ENCODE results near the gene PRODH. TPM values are rescaled to one million over a fixed set of nuclear protein-coding genes. Genes with fewer than 3 reads are reported as not detected.
"Not testable (repeated sequence)": the region's sequence is repeated elsewhere in the genome, so short reads cannot be mapped to it uniquely, and the experiment has no call there.

The PRODH gene
- total and polyA plus RNA-seq, 2 donors: 1.1 to 7.5 TPM

DNA sequence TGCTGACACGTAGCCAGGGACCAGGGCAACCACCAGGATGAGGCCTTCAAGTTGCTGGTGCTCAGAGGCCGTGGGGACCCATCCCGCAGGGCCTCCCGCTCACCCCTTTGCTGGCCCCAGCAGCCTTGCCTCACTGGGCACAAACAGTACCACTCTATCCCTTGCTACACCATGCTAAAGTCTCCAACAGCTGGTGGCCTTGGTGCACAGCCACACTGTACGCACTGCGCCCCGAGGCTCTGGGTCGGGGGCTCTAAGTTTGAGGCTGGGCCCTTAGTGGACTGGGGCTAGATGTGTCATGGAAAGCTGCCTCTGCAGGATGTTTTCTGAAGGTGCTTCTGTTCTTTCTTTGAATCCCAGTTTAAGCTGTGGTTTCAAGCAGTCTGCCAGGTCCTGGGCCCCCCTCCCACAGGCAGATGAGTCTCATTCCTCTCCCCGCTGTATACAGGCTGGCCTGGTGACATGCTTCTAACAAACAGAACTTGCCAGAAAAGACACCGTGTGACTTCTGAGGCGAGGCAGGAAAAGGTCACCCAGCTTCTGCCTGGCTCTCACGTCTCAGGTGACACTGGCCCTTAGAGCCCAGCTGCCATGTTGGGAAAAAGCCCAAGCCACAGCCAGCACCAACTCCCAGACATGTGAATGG, 15.7 kb downstream of the PRODH start:
- not testable (repeated sequence) for DNase-seq (ENCODE audit: extremely low spot score); H3K4me1 ChIP-seq (ENCODE audit: insufficient read depth); H3K4me3 ChIP-seq (ENCODE audit: low read depth, low read length); H3K27ac ChIP-seq (ENCODE audit: low read depth); H3K36me3 ChIP-seq (ENCODE audit: insufficient read depth)
- WGBS: no CpG with 5 or more reads among the region's 12 CpGs

DNA sequence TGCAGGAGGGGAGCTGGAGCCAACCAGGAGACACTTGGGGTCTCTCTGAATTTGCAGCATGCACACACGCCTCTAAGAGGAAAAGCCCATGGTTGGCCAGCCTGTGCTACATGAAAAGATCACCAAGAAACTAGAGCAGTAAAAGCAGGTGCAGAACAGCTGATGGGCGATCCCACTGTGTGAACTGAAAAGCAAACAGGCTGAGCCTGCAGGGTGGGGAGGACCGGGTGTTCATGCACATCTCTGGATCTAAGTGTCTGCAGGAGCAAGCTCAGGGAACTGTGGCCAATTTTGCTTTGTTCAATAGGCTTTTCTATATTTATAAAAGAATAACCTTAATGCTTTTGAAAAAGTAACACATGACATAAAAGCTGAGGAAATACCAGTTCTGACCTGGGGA, 18.3 kb downstream of the PRODH start:
- not testable (repeated sequence) for DNase-seq (ENCODE audit: extremely low spot score); H3K4me1 ChIP-seq (ENCODE audit: insufficient read depth); H3K36me3 ChIP-seq (ENCODE audit: insufficient read depth); H3K27ac ChIP-seq (ENCODE audit: low read depth); H3K4me3 ChIP-seq (ENCODE audit: low read depth, low read length)
- 19% methylated on average over 1 of the region's 3 CpGs for WGBS

DNA sequence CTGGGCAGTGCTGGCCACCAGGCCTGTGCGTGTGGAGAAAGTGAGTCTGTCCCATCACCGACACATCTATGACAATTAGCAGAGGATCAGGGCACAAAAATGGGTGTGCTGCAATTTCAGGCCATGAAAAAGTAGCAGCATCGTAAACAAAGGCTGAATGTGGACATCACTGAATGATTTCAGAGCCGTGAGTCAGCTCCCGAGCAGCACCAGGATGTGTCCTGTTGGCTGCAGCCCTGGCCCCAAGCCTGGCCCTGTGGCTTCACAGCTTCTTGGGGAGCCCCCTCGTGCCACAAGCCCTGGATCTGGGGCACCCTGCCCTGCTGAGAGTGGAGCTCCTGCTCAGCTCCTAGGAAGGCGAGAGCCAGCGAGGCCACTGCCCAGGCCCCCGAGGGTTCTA, 20.5 kb downstream of the PRODH start:
- DNase-seq (ENCODE audit: extremely low spot score); H3K4me3 ChIP-seq (ENCODE audit: low read depth, low read length); H3K36me3 ChIP-seq (ENCODE audit: insufficient read depth); H3K27ac ChIP-seq (ENCODE audit: low read depth); H3K4me1 ChIP-seq (ENCODE audit: insufficient read depth): not testable (repeated sequence)
- no CpG with 5 or more reads among the region's 9 CpGs for WGBS

DNA sequence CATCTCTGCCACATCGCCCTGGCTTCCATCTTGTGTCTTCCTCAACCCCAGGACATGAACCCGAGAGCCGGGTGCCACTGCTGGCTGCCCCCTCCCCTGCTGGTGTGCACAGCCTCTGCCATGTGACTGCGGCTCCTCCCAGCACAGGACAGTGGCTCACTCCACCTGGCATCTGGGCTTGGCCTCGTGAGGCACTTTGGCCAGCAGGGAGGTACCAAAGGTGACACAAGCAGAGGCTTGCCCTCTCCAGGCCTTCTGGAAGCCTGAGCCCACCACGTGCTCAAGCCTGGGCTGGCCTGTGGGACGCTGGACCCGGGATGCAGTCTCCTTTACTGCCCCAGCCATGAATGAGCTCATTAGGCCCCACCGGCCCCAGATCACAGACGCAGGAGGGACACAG, 21.5 kb downstream of the PRODH start:
- H3K27ac ChIP-seq (ENCODE audit: low read depth); DNase-seq (ENCODE audit: extremely low spot score); H3K4me3 ChIP-seq (ENCODE audit: low read depth, low read length); H3K4me1 ChIP-seq (ENCODE audit: insufficient read depth); H3K36me3 ChIP-seq (ENCODE audit: insufficient read depth): not testable (repeated sequence)
- WGBS: no CpG with 5 or more reads among the region's 10 CpGs

DNA sequence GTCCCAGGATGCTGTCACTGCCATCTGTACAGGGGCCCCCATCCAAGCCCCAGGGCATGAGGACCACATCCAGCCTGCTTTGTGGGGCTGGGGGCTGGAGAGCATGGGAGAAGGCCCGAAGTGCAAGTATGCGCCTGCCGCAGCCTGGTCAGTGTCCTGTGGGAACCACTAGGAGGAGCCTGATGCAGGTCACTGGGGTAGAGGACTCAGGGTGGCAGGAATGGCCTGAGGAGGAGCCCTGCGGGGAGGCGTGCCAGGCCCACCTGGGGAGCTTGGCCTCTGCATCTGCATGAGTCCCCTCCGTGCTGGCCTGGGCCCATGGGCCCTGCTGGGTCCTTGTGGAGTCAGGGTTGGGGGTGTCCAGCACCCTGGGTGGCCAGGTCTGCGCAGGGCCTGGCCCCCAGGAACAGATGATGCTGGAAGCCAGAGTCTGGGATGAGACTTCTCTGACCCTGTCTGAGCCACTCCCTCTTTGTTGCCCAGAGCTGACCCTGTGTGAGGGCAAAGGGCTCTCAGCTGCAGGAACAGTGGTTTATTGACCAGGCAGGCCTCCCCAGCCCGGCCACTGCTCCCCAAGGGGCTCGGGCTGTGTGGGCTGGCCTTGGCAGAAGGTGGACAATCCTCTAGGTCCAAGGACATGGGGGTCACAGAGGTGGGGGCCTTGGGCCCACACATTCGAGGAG, 23.7 kb downstream of the PRODH start:
- H3K4me3 ChIP-seq (ENCODE audit: low read depth, low read length); H3K27ac ChIP-seq (ENCODE audit: low read depth); H3K4me1 ChIP-seq (ENCODE audit: insufficient read depth); H3K36me3 ChIP-seq (ENCODE audit: insufficient read depth); DNase-seq (ENCODE audit: extremely low spot score): not testable (repeated sequence)
- WGBS: no CpG with 5 or more reads among the region's 10 CpGs

DNA sequence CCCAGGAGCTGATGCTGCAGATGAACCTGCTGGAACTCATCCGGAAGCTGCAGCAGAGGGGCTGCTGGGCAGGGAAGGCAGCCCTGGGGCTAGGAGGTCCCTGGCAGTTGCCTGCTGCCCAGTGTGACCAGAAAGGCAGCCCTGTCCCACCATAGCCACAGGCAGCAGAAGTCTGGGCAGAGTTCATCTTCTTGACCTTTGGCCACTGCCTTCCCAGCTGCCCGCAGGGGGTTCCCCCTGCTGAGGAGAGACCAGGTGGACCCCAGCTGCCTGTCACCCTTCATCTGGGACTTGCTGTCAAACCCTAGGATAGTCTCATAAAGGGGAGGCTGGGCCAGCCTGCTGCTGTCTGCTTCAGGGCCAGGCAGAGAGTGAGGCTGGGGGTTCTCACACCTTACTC, 24.6 kb downstream of the PRODH start:
- no CpG with 5 or more reads among the region's 2 CpGs for WGBS
- not testable (repeated sequence) for H3K4me3 ChIP-seq (ENCODE audit: low read depth, low read length); DNase-seq (ENCODE audit: extremely low spot score); H3K4me1 ChIP-seq (ENCODE audit: insufficient read depth); H3K27ac ChIP-seq (ENCODE audit: low read depth); H3K36me3 ChIP-seq (ENCODE audit: insufficient read depth)

DNA sequence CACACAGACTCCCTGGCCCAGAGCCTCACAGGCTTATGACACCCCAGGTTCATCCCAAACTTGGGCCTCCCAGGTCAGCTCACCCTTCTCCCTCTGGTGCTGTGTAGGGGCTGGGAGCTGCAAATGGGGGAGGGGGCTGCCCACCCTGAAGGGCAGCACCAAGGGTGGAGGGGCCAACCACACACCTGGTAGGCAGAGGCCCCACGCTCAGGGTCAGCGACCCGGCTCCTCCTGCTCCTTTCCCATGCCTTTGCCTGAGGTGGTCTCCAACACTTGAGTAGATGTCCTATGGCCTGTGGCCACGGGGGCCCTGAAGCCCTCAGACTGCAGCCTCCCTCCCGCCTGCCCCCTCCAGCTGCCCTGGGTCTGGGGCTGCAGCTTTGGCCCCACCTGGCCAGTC, 26.5 kb downstream of the PRODH start:
- no peaks in the 10 kb centered on the region for H3K36me3 ChIP-seq (ENCODE audit: insufficient read depth)
- WGBS: 92% methylated on average over 3 of the region's 5 CpGs
- no peak overlapping the region for H3K27ac ChIP-seq (ENCODE audit: low read depth)
- no peaks in the 10 kb centered on the region for H3K4me1 ChIP-seq (ENCODE audit: insufficient read depth)
- no peak for DNase-seq (ENCODE audit: extremely low spot score)
- no peak overlapping the region for H3K4me3 ChIP-seq (ENCODE audit: low read depth, low read length)

DNA sequence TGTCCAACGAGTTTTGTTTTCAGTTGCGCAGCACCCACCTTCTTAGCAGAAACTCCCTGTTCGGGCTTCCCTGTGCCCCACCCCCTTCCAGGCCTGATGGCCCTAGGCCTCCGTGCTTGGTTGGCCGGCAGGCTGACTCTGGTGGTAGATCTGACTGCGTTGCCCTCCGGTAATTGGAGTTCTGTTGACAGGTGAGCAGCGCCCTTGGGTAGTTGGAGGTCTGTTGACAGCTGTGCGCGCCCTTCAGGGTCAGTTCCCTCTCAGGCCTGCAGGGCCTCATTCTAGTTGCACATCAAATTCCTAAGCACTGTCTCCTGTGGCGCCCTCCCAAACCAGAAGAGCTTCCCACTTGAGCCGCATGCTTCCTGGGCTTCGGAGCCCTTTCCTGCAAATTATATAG, 29.2 kb downstream of the PRODH start:
- no peaks in the 10 kb centered on the region for H3K4me1 ChIP-seq (ENCODE audit: insufficient read depth)
- no peak for DNase-seq (ENCODE audit: extremely low spot score)
- H3K36me3 ChIP-seq (ENCODE audit: insufficient read depth): no peaks in the 10 kb centered on the region
- H3K4me3 ChIP-seq (ENCODE audit: low read depth, low read length): no peak overlapping the region
- 50% methylated on average over 7 of the region's 13 CpGs for WGBS
- no peak overlapping the region for H3K27ac ChIP-seq (ENCODE audit: low read depth)

DNA sequence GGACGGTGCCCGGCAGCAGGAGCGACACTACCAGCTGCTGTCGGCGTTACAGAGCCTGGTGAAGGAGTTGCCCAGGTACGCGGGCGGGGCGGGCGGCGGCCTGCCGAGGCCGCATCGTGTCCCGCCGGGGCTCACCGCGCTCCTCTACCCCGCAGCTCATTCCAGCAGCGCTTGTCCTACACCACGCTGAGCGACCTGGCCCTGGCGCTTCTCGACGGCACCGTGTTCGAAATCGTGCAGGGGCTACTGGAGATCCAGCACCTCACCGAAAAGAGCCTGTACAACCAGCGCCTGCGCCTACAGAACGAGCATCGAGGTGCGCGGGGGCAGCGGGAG, 29.7 kb downstream of the PRODH start:
- not testable (repeated sequence) for H3K36me3 ChIP-seq (ENCODE audit: insufficient read depth); H3K4me1 ChIP-seq (ENCODE audit: insufficient read depth); DNase-seq (ENCODE audit: extremely low spot score); H3K27ac ChIP-seq (ENCODE audit: low read depth); H3K4me3 ChIP-seq (ENCODE audit: low read depth, low read length)
- WGBS: no CpG with 5 or more reads among the region's 36 CpGs

DNA sequence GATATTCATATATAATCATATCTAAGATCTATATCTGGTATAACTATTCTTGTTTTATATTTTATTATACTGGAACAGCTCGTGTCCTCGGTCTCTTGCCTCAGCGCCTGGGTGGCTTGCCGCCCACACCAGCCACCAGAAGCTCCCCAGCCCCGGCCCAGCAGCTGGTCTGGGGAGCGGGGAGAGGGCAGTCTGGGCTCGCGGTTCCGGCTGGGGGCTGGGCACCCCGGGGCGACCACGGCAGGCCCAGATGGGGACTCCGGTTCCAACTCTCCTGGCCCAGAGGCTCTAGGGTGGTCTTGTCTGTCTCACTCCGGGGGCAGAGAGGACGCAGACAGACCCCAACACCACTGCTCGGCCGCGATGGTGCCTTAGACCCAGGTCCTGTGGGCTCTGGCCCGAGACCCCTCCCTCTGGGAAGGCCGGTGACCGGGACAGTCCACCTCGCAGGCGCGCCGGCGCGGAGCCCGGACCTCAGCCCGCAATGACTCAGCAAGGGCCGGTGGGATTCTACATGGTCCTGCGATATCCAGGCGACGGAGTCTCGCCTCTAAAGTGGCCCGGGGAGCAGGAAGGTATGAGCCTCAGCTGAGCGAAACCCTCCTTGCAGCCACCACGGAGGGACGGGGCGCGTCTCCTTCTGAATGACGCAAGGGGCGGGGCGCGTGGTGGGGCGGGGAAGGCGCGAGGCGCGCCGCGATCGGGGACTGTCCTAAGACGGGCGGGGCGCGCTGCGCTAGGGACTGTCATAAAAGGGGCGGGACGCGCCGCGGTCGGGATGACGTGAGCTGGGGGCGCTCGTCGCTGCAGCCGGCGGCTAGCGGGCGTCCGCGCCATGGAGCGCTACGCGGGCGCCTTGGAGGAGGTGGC, 30.3 kb downstream of the PRODH start, which contains the start of gene DGCR6:
DGCR6 (plus strand) TSS at position 781 of the 870 bp plus-strand sequence; CDS start at position 836, 55 bp downstream.
- H3K4me1 ChIP-seq (ENCODE audit: insufficient read depth): no peaks in the 10 kb centered on the region
- 4% methylated on average over 8 of the region's 77 CpGs for WGBS

DNA sequence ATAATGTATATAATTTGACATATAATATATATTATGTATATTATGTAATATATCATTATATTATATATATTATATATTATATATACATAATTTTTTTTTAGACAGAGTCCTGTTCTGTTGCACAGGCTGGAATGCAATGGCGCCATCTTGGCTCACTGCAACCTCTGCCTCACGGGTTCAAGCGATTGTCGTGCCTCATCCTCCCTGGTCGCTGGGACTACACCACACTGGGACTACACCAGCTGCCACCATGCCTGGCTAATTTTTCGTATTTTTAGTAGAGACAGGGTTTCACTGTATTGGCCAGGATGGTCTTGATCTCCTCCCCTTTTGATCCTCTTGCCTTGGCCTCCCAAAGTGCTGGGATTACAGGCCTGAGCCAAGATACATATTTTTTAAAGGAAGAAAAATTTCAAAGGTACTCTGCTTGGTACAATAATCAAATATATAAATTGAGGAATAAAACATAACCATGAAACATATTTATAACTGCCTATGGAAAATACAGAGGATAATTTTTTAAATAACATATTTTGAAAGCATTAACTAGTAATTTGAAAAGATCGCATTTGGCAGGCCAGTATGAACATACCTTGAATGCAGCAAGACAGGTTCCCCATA, 39.9 kb downstream of the PRODH start:
- 87% methylated on average over 6 of the region's 7 CpGs for WGBS
- not testable (repeated sequence) for H3K4me3 ChIP-seq (ENCODE audit: low read depth, low read length); H3K27ac ChIP-seq (ENCODE audit: low read depth); H3K4me1 ChIP-seq (ENCODE audit: insufficient read depth); H3K36me3 ChIP-seq (ENCODE audit: insufficient read depth); DNase-seq (ENCODE audit: extremely low spot score)

More for the DNA sequence above, 30.3 kb downstream of the PRODH start, which contains the start of gene DGCR6:
- Histone ChIP-seq H3K4me3 (ENCODE audit: low read depth, low read length) (no peak within 1 kb of the TSS), H3K27ac (ENCODE audit: low read depth) (no peak within 1 kb of the TSS), H3K36me3 (ENCODE audit: insufficient read depth) (no peaks in the 10 kb centered on the region)
- DNase-seq (ENCODE audit: extremely low spot score): no peak

DNA sequence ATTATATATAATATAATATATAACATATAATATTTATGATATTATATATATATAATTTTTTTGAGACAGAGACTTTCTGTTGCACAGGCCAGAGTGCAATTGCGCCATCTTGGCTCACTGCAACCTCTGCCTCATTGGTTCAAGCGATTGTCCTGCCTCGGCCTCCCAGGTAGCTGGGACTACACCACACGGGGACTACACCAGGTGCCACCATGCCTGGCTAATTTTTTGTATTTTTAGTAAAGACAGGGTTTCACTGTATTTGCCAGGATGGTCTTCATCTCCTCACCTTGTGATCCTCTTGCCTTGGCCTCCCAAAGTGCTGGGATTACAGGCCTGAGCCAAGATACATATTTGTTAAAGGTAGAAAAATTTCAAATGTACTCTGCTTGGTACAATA, 42.3 kb downstream of the PRODH start:
- H3K4me3 ChIP-seq (ENCODE audit: low read depth, low read length); DNase-seq (ENCODE audit: extremely low spot score); H3K27ac ChIP-seq (ENCODE audit: low read depth); H3K4me1 ChIP-seq (ENCODE audit: insufficient read depth); H3K36me3 ChIP-seq (ENCODE audit: insufficient read depth): not testable (repeated sequence)
- no CpG with 5 or more reads among the region's 4 CpGs for WGBS

DNA sequence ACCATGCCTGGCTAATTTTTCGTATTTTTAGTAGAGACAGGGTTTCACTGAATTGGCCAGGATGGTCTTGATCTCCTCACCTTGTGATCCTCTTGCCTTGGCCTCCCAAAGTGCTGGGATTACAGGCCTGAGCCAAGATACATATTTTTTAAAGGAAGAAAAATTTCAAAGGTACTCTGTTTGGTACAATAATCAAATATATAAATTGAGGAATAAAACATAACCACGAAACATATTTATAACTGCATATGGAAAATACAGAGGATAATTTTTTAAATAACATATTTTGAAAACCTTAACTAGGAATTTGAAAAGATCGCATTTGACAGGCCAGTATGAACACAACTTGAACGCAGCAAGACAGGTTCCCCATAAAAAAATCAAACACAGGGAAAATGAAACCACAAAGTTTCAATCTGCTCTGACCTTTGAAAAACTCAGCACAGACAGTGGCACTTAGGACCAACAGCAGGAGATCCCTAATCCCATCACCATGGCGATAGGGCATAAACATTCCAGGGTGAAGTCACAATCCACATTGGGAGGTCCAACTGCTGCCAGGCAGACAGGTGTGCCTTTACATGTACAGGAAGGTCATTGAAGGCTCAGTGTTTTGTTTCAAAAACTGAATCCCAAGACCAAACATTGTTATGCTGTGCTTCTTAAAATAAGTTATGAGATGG, 45.4 kb downstream of the PRODH start:
- not testable (repeated sequence) for H3K4me1 ChIP-seq (ENCODE audit: insufficient read depth); DNase-seq (ENCODE audit: extremely low spot score); H3K4me3 ChIP-seq (ENCODE audit: low read depth, low read length); H3K27ac ChIP-seq (ENCODE audit: low read depth); H3K36me3 ChIP-seq (ENCODE audit: insufficient read depth)
- WGBS: no CpG with 5 or more reads among the region's 5 CpGs
